HEK293 (cell line): ENCODE results near the gene SLC25A40.

Experiments
- KLF16 ChIP-seq: fragments of 450-650 bp; formaldehyde crosslinking; IDR thresholded peaks from 2 replicates; pipeline ENCODE4 v1.5.1; 2017; ENCODE audit warnings: missing biosample characterization, missing genetic modification characterization
- REST ChIP-seq: fragments of 450-650 bp; formaldehyde crosslinking; IDR thresholded peaks from 2 replicates; pipeline ENCODE4 v1.5.1; 2016; ENCODE audit warnings: missing biosample characterization, missing genetic modification characterization
- SETDB1 ChIP-seq: IDR thresholded peaks from one replicate; pipeline ENCODE4 v1.6.1; 2017; ENCODE audit warnings: mild to moderate bottlenecking, low read length, moderate library complexity, mixed read lengths; ENCODE audit not compliant: insufficient read length
- YY1 ChIP-seq: fragments of 450-650 bp; formaldehyde crosslinking; IDR thresholded peaks from 2 replicates; pipeline ENCODE4 v1.5.1; 2018; ENCODE audit warnings: missing biosample characterization, missing genetic modification characterization
- ZBTB21 ChIP-seq: fragments of 450-650 bp; formaldehyde crosslinking; IDR thresholded peaks from 2 replicates; pipeline ENCODE4 v1.5.1; 2017; ENCODE audit warnings: missing biosample characterization, missing genetic modification characterization
- ZIC2 ChIP-seq: fragments of 450-650 bp; formaldehyde crosslinking; IDR thresholded peaks from 2 replicates; pipeline ENCODE4 v1.5.1; 2016; ENCODE audit warnings: missing biosample characterization, missing genetic modification characterization
- ZNF221 ChIP-seq: fragments of 450-650 bp; formaldehyde crosslinking; IDR thresholded peaks from 2 replicates; pipeline ENCODE4 v1.5.1; 2017; ENCODE audit warnings: missing biosample characterization, missing genetic modification characterization, borderline replicate concordance
- ZNF626 ChIP-seq: fragments of 450-650 bp; sonication (Bioruptor Pico); formaldehyde crosslinking; IDR thresholded peaks from 2 replicates; pipeline ENCODE4 v1.5.1; 2018; ENCODE audit warnings: missing biosample characterization, missing genetic modification characterization, inconsistent platforms
- ZNF629 ChIP-seq: fragments of 450-650 bp; formaldehyde crosslinking; IDR thresholded peaks from 2 replicates; pipeline ENCODE4 v1.5.1; 2017; ENCODE audit warnings: missing biosample characterization, missing genetic modification characterization
- ZNF76 ChIP-seq: fragments of 450-650 bp; formaldehyde crosslinking; IDR thresholded peaks from 2 replicates; pipeline ENCODE4; 2016; ENCODE audit warnings: low read depth, missing biosample characterization, missing genetic modification characterization, borderline replicate concordance
- ZNF843 ChIP-seq: fragments of 450-650 bp; formaldehyde crosslinking; IDR thresholded peaks from 2 replicates; pipeline ENCODE4 v1.5.1; 2016; ENCODE audit warnings: missing biosample characterization, missing genetic modification characterization
- TF ChIP-seq, protein P1 (sequence below): fragments of 450-650 bp; formaldehyde crosslinking; IDR thresholded peaks from 2 replicates; pipeline ENCODE4 v1.5.1; 2016; ENCODE audit warnings: missing biosample characterization, missing genetic modification characterization
- TF ChIP-seq, protein P2 (sequence below): sonication (generic); formaldehyde crosslinking; IDR thresholded peaks from 2 replicates; pipeline ENCODE4 v1.8.1; 2022; ENCODE audit warnings: mild to moderate bottlenecking, moderate library complexity, missing genetic modification reagents
- TF ChIP-seq, protein P3 (sequence below): fragments of 450-650 bp; formaldehyde crosslinking; IDR thresholded peaks from 2 replicates; pipeline ENCODE4 v1.5.1; 2017; ENCODE audit warnings: missing biosample characterization, missing genetic modification characterization

- TF ChIP-seq, protein P1, sequence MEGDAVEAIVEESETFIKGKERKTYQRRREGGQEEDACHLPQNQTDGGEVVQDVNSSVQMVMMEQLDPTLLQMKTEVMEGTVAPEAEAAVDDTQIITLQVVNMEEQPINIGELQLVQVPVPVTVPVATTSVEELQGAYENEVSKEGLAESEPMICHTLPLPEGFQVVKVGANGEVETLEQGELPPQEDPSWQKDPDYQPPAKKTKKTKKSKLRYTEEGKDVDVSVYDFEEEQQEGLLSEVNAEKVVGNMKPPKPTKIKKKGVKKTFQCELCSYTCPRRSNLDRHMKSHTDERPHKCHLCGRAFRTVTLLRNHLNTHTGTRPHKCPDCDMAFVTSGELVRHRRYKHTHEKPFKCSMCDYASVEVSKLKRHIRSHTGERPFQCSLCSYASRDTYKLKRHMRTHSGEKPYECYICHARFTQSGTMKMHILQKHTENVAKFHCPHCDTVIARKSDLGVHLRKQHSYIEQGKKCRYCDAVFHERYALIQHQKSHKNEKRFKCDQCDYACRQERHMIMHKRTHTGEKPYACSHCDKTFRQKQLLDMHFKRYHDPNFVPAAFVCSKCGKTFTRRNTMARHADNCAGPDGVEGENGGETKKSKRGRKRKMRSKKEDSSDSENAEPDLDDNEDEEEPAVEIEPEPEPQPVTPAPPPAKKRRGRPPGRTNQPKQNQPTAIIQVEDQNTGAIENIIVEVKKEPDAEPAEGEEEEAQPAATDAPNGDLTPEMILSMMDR: no peak
- TF ChIP-seq ZNF626 (tag by site-specific recombination): no peak
- no peak for TF ChIP-seq REST (tag by site-specific recombination)
- no peak for TF ChIP-seq SETDB1
- no peak for TF ChIP-seq YY1 (tag by site-specific recombination)
- no peak for TF ChIP-seq ZNF76 (tag by site-specific recombination)
- TF ChIP-seq, protein P2, sequence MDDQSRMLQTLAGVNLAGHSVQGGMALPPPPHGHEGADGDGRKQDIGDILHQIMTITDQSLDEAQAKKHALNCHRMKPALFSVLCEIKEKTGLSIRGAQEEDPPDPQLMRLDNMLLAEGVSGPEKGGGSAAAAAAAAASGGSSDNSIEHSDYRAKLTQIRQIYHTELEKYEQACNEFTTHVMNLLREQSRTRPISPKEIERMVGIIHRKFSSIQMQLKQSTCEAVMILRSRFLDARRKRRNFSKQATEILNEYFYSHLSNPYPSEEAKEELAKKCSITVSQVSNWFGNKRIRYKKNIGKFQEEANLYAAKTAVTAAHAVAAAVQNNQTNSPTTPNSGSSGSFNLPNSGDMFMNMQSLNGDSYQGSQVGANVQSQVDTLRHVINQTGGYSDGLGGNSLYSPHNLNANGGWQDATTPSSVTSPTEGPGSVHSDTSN (CRISPR knock-in tag): no peak
- TF ChIP-seq ZNF629: no peak
- TF ChIP-seq ZIC2 (tag by site-specific recombination): no peak
- TF ChIP-seq, protein P3, sequence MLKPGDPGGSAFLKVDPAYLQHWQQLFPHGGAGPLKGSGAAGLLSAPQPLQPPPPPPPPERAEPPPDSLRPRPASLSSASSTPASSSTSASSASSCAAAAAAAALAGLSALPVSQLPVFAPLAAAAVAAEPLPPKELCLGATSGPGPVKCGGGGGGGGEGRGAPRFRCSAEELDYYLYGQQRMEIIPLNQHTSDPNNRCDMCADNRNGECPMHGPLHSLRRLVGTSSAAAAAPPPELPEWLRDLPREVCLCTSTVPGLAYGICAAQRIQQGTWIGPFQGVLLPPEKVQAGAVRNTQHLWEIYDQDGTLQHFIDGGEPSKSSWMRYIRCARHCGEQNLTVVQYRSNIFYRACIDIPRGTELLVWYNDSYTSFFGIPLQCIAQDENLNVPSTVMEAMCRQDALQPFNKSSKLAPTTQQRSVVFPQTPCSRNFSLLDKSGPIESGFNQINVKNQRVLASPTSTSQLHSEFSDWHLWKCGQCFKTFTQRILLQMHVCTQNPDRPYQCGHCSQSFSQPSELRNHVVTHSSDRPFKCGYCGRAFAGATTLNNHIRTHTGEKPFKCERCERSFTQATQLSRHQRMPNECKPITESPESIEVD (tag by site-specific recombination): no peak
- no peak for TF ChIP-seq ZBTB21 (tag by site-specific recombination)
- no peak for TF ChIP-seq ZNF843 (tag by site-specific recombination)
- TF ChIP-seq KLF16: no peak
- TF ChIP-seq ZNF221 (tag by site-specific recombination): no peak
These were observed 43.0 kb downstream of the SLC25A40 start for GRCh38 chr7:87833130-87833529.
